ENCODE results near the gene NCKAP1. TPM values are rescaled to one million over a fixed set of nuclear protein-coding genes. Genes with fewer than 3 reads are reported as not detected.
"Not testable (repeated sequence)": the region's sequence is repeated elsewhere in the genome, so short reads cannot be mapped to it uniquely, and the experiment has no call there.

Gene NCKAP1
- total RNA-seq, 1 donor from 2014 or later: 127 TPM

GRCh38 chr2:182876653-182877052 is 161.6 kb downstream of the NCKAP1 start:
- not testable (repeated sequence) for DNase-seq (ENCODE audit: low spot score)

- no peak for DNase-seq (ENCODE audit: low spot score)
These were observed 168.0 kb downstream of the NCKAP1 start for GRCh38 chr2:182870227-182870626.

- no peak for DNase-seq (ENCODE audit: low spot score)
These were observed 170.0 kb downstream of the NCKAP1 start for GRCh38 chr2:182868054-182868796.

- DNase-seq (ENCODE audit: low spot score): no peak
These were observed 170.7 kb downstream of the NCKAP1 start for GRCh38 chr2:182867426-182868053.

- no peak for DNase-seq (ENCODE audit: low spot score)
These were observed 171.5 kb downstream of the NCKAP1 start, which contains the start of gene FRZB for GRCh38 chr2:182866461-182867406. FRZB (minus strand) TSS chr2:182866637; CDS start chr2:182866552, 85 bp downstream.

GRCh38 chr2:182866095-182866460 is 172.2 kb downstream of the NCKAP1 start:
- no peak for DNase-seq (ENCODE audit: low spot score)

GRCh38 chr2:182864949-182865570 is 173.2 kb downstream of the NCKAP1 start:
- no peak for DNase-seq (ENCODE audit: low spot score)

GRCh38 chr2:182863642-182864041 is 174.6 kb downstream of the NCKAP1 start:
- no peak for DNase-seq (ENCODE audit: low spot score)

GRCh38 chr2:182862091-182862490 is 176.2 kb downstream of the NCKAP1 start:
- DNase-seq (ENCODE audit: low spot score): no peak

- no peak for DNase-seq (ENCODE audit: low spot score)
These were observed 177.4 kb downstream of the NCKAP1 start for GRCh38 chr2:182860858-182861257.

Other genes starting within 250 kb of the NCKAP1 start
- 5.5 TPM for gene FRZB, start 171.8 kb downstream of the NCKAP1 start, total RNA-seq
- gene DUSP19, start 40.3 kb upstream of the NCKAP1 start, total RNA-seq: 0.67 TPM
- 12.6 TPM for gene NUP35, start 86.0 kb upstream of the NCKAP1 start, total RNA-seq

Data from mesenteric fat pad (tissue), 1 donor.